NCI-H2029 treated with DMSO at 0.1 percent for 48 hours (cell line): Measurements from ENCODE around the gene CDC42BPG.

Experiments
- DNase-seq: peaks from one replicate; lab custom pipeline; 2025; lab: John Stamatoyannopoulos, UW

Gene CDC42BPG

DNA sequence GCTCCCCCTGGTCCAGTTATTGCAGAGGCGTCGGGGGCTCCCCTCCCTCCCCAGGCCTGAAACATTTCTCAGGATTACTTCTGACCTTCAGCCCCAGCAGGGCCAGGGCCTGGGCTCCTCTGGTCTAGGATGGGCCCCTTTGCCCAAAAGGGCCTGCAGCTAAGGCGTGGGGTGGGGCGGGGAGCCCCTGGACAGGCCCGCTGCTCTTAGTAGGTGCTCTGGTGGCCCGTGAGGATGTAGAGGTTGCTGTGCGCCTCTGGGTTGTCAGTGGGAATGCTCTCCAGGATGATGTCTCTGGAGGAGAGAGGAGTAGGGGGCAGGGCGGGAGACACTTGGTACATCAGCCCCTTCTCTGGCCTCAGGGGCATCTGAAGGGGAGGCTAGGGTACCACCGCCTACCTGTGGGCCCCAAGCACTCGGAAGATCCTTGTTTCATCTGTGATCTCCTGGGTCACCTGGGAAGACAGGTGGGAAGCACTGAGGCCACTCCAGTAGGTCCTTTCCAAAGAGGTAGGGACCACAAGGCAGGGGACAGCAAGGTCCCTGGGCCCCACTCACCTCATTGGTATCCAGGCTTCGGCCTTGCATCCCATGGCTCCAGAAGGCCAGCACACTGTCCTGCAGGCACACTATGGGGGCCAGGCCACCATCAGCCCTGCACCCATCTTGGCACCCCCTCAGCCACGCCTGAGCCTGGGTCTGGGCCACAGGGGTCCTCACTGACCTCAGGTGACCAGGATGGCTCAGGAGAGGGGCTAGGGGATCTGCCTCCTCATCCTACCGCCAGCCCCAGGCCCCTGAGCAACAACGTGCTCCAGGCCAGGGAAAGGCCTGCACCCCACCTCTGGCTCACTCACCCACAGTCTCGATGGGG lies 54.9 kb downstream of the CDC42BPG start:
- DNase-seq = no peak

DNA sequence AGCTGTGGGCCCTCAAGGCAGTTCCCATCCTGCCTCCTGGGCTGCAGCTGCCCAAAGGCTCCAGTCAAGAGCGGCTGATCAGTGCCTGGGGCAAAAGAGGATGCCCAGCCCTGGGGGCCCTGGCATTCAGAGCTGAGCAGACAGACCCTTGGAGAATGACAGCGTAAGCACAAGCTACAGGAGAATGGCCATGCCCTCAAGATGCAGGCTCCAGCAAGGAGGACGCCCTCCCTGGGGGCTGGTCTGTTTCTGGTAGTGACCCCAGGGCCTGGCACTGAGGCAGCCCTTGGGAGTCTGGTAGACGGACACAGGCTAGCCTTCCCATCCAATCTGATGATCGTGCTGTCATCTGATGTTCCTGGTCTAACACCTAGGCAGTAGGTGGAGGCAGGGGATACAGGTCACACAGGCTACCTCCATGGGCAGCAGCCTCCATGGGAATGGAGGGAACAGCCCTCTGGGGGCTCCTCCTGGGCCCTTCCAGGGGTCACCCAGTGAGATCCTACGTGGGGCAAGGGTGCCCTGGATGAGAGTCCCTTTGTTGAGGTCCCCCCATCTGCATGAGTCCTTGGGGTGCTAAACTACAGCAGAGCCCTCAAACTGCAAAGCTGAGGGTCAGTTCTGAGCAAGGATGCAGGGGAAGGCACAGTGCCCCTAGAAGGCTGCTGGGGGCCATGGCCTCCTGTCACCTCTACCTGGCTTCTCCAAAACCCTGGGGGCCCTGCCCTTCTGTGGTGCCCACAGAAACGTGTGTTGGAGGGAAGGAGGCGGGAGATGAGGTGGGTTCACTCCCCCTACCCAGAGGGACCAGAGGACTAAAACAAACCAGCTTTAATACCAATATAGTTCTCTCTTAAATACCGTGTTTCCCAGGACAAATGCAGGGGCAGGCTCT lies 55.9 kb downstream of the CDC42BPG start:
- no peak for DNase-seq

DNA sequence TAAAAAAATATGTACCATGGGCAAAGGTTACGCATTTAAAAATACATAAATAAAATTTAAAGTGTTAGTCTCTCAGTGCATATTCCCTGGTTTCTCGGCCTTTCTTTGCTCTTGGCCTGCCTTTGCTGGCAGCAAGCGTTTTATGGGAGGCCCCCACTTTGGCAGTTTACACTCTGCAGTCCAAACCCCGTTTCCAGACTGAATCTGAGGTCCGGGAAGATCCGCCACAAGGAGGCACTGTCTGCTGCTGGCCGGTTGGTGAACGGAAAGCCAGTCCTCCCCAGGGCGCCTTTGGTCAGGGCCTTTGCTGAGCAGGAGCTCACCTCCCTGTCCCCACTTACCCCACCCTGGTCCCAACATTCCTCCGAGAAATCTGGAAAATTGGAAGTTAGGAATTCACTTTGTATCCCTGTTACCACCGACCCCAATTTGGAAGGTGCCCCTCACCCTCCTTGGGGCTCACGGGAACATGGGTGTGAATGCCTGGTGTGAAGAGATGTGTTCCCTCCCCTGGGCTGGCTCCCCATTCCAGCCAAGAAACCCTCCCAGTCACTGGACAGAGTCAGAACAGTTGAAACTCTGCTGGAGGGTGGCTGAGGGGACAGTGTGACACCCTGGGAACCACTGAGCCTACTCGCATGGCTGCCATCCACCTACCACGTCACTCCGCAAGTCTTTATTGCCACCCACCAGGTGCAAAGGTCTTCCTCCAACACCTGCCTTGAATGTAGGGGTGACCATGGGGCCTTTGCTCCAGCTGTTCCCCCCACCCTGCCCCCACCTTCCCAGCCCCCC lies 56.7 kb downstream of the CDC42BPG start:
- no peak for DNase-seq

DNA sequence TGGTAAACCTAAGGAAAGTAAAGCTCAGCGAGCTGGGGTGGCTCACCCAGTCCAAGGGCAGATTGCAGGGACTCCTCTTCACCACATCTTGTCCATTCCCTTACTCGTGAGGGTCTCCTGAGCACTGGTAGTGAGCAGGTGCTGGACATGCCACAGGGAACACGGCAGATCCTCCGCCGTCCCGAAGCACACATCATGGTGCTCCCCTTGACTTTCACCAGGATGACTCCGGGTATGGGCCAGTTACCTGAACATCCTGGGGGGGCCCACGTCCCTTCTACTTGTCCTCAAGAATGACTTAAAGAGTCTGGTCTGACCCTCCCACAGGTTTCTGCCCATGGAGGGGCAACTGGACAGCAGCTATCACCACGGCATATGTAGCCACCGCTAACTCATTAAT lies 58.1 kb downstream of the CDC42BPG start:
- DNase-seq = no peak

DNA sequence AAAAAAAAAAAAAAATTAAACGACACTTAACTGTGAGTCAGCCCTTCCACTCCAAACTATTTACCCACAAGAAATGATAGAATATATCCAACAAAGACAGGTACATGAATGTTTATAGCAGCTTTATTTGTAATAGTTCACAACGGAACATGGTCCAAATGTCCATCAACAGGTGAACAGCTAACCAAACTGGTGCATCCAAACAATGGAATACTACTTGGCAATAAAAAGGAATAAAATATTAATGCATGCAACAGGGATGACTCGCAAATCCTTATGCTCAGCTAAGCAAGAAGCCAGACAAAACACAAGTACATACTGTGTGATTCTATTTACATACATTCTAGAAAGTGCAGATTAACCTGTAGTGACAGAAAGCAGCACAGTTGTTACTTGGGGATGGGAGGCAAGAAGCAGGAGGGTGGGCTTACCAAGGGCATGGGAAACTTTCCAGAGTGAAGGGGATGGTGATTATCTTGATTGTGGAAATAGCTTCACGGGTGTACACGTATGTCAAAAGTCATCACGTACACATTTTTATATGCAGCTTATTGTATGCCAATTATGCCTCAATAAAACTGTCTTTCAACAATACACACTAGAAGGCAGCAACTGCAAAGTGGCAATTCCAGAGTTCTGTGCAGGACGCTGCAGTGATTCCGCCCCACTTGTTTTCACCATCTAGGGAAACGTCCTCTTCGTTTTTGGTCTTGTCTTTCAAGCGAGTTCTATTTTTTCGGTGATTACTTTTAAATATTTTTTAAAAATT lies 59.5 kb downstream of the CDC42BPG start:
- DNase-seq = no peak

DNA sequence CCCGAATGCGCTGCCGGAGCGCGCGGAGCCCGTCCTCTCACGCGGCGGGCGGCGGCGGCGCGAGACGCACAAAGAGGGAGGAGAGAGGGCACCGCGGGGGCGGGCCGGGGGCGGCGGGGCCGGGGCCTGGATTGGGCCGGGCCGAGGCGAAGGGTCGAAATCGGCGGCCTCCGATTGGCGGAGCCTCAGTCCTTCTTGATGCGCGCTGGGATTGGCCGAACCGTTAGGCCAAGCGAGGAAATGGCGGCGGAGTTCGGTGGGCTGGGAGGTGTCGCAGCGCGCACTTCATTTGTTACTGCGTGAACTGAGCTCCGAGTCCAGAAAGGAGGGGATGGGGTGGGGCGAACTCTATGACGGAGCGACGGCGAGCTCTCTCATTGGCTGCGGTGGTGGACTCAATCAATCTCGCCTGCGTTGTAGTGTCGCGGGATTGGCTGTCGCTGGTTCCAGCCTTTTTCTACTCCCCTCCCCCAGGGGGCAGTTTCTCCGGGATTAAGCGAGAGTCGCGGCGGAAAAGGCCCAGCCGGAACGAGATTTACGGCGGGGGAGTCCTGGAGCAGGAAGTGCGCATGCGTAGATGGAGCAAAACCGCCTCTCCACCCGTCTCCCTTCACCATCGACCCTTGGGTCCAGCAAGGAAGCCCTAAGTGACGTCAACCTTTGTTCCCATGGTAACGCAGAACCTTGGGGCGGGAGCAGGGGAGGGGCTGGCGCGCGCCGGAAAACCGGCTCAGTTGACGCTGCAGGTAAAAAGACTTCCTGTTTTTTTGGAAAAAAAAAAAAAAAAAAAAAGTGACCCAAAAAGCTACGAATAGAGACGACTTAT lies 65.8 kb downstream of the CDC42BPG start, which contains the start of gene SF1:
Gene SF1, minus strand, starts transcription at position 70 of the 826 bp plus-strand sequence. CDS start 150 bp downstream, outside the sequence.
- DNase-seq = peak; percentile 100

DNA sequence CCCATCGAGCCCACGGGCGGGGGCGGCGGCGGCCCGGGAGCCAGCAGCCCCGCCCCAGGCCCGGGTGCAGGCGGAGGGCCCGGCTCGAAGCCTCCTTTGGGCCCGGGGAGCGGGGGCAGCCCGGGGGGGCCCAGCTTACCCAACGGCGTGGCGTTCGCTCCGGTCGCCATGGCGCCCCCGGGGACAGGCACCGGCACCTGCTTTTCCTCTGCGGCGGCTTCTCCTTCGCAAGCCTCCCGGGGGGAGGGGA lies 66.3 kb downstream of the CDC42BPG start:
- no peak for DNase-seq

DNA sequence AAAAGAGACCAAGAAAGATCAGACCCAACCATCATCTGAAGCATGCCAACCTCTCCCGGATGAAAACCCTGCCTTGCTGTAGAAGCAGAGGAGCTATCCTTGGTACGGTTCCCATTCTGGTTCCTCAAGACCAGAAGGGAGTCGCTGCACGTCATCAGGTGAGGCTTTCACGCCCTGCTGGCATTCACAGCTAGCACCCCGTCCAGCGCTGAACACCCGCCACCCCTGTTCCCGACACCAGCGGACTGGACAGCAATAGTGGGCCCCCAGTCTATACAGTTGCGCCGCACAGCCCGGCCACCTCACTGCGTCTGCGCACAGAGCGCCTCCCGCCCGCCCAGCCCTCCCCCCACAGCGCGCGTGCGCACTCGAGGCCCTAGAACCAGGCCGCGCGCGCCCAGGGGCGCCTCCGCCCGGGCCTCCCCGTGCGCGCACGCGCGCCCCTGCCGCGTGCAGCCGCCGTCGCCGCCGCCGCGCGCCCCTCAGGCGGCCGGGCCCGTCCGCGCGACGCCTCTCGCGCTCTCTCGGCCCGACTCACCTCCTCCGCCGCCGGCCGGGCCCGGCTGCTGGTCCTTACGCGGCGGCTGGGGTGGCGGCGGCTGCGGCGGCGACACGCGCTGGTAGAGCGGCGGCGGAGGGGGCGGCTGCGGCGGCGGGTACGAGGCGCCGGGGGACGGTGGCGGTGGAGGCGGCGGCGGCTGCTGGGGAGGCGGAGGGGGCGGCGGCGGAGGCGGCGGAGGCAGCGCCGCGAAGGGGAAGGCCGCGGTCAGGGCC lies 66.8 kb downstream of the CDC42BPG start:
- DNase-seq = peak; percentile 45

DNA sequence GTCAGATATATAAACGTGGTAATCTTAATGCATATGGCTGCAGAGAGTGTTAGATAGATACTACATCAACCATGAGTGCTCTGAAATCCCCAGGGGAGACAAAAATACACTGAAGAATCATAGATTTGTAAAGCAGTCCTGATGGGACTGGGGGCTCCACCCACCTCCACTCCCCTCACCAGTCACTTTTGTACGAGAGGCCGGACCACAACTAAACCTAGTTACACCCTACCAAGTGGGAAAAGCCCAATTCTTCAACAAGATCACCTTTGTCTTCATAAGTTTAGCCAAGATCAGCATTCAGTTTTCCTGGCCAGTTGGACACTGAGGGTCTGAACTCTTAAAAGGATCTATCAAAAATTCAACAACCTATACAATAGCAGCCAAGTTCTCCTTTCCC lies 67.6 kb downstream of the CDC42BPG start:
- DNase-seq = no peak

DNA sequence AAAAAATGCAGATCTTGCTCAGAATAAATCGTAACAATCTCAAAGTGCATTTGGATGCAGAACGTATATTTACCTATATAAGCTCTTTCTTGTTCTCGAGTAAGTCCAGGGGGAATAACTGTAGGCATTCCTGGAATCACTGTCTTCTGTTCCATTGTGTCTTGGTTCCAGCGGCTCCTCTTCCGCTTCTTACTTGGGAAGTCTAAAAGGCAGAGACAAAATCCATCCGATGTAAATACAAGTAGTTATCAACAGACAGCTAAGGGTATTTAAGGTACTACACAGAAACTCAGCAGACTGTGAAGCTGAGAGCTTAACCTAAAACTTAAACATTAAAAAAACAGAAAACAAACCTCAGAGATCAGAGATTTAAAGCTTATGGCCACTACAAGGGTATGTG lies 68.0 kb downstream of the CDC42BPG start:
- DNase-seq = no peak

DNA sequence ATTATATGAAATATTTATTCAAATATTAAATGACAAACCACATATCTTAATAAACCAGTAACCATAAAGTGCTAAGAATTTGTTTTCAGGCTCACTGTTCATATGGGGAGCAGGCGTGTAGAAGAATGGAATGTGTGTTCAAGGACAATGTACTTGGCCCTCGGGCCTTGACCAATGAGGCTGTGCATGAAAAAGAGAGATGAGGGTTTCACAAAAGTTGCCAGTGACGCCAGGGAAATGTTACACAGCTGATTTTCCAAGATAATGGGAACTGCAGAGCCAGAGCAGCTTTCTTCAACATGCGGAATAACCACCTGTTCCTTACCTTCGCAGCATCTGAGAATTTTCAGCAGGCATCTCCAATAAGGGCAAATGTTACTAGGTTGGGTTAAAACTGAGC lies 70.3 kb downstream of the CDC42BPG start:
- DNase-seq = no peak
